Osteocyte (in vitro differentiated cells): ENCODE data around the gene SMIM22. TPM values are rescaled to one million over a fixed set of nuclear protein-coding genes. Genes with fewer than 3 reads are reported as not detected.

Experiments
- DNase-seq: peaks from one replicate; pipeline ENCODE4 v3.0.0; 2021; ENCODE audit warnings: mixed read lengths; ENCODE audit not compliant: unreplicated experiment; ENCODE audit errors: extremely low spot score
- H3K27ac Mint-ChIP-seq: one replicate; pipeline ENCODE4 v1.8.0; 2021; ENCODE audit warnings: mild to moderate bottlenecking, mixed read lengths; ENCODE audit not compliant: unreplicated experiment
- H3K27me3 Mint-ChIP-seq: one replicate; pipeline ENCODE4 v1.8.0; 2021; ENCODE audit warnings: mixed read lengths; ENCODE audit not compliant: unreplicated experiment
- H3K36me3 Mint-ChIP-seq: one replicate; pipeline ENCODE4 v1.8.0; 2021; ENCODE audit warnings: mixed read lengths; ENCODE audit not compliant: unreplicated experiment
- H3K4me1 Mint-ChIP-seq: one replicate; pipeline ENCODE4 v1.8.0; 2021; ENCODE audit warnings: mixed read lengths; ENCODE audit not compliant: unreplicated experiment
- H3K4me3 Mint-ChIP-seq: one replicate; pipeline ENCODE4 v1.8.0; 2021; ENCODE audit warnings: mild to moderate bottlenecking, moderate library complexity, mixed read lengths; ENCODE audit not compliant: unreplicated experiment
- H3K9me3 Mint-ChIP-seq: one replicate; pipeline ENCODE4 v1.8.0; 2021; ENCODE audit warnings: mixed read lengths; ENCODE audit not compliant: unreplicated experiment
- long read RNA-seq: library from polyadenylated mRNA; unstranded; transcript quantifications from one replicate; pipeline ENCODE4 v2.0.0, GENCODE V29; 2021
- total RNA-seq: library from RNA; stranded (reverse); gene quantifications from 2 replicates; pipeline ENCODE4 v1.2.1, GENCODE V29; 2021
- TF ChIP-seq, protein P1 (sequence below): fragments of 200-600 bp; sonication (generic); IDR thresholded peaks from 2 replicates; pipeline ENCODE4 v1.5.0; 2021; ENCODE audit warnings: antibody characterized with exemption, mild to moderate bottlenecking, moderate library complexity

Gene SMIM22, protein sequence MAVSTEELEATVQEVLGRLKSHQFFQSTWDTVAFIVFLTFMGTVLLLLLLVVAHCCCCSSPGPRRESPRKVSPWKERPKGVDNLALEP
- not detected in 2 replicates for total RNA-seq
- long read RNA-seq: 0 reads

DNA sequence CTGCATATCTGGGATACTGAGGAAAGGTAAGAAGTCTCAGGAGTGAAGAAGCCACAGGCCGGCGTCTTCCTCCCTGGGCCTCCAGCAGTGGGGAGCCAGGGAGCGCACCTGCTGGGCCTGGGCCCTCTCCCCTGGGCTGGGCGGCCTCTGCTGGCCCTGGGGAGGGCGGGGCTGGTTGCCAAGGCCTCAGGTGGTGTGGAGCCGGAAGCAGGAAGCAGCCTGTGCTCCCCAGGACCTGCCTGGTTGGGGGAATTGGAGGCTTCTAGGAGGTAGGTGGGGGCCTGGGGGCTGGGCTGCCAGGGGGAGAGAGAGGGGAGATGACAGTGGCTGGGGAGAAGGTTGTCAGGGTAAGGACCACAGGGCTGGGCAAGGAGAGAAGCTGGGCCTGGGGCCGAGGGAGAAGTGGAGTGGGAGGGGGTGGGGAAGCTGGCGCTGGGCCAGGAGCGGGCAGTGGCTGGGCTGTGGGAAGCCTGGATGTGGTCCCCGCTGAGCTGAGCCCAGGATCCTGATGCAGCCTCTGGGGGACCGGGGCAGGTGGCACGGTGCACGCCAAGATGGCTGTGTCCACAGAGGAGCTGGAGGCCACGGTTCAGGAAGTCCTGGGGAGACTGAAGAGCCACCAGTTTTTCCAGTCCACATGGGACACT lies at the start of gene SMIM22:
Gene SMIM22, plus strand, starts transcription at position 189 of the 647 bp plus-strand sequence. Its CDS starts 366 bp downstream, at position 555.
- TF ChIP-seq, protein P1, sequence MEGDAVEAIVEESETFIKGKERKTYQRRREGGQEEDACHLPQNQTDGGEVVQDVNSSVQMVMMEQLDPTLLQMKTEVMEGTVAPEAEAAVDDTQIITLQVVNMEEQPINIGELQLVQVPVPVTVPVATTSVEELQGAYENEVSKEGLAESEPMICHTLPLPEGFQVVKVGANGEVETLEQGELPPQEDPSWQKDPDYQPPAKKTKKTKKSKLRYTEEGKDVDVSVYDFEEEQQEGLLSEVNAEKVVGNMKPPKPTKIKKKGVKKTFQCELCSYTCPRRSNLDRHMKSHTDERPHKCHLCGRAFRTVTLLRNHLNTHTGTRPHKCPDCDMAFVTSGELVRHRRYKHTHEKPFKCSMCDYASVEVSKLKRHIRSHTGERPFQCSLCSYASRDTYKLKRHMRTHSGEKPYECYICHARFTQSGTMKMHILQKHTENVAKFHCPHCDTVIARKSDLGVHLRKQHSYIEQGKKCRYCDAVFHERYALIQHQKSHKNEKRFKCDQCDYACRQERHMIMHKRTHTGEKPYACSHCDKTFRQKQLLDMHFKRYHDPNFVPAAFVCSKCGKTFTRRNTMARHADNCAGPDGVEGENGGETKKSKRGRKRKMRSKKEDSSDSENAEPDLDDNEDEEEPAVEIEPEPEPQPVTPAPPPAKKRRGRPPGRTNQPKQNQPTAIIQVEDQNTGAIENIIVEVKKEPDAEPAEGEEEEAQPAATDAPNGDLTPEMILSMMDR: no peak
- no peaks in the 10 kb centered on the region for H3K4me1 Mint-ChIP-seq
- DNase-seq: no peak
- H3K27ac Mint-ChIP-seq: no peak within 1 kb of the TSS
- no peaks in the 10 kb centered on the region for H3K9me3 Mint-ChIP-seq
- H3K4me3 Mint-ChIP-seq: no peak within 1 kb of the TSS
- no peaks in the 10 kb centered on the region for H3K36me3 Mint-ChIP-seq
- H3K27me3 Mint-ChIP-seq: no peaks in the 10 kb centered on the region

DNA sequence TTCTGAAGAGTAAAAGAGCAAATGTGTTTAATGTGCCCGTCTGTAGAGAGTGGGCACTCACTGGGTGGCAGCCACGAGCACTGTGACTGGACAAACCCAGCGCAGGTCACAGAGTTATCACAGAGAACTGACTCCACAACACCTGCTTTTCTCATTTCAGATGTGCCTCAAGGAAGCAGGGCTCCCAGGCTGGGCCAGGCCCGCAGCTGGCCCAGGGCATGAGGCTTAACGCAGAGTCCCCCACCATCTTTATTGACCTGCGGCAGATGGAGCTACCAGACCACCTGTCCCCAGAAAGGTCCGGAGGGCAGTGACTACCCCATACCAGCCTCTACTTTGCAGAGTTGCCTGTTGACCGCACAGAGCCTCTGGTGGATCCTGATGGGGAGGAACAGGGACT lies 49.0 kb upstream of the SMIM22 start:
- H3K4me1 Mint-ChIP-seq: no peaks in the 10 kb centered on the region
- no peak for DNase-seq
- no peak overlapping the region for H3K27ac Mint-ChIP-seq
- H3K4me3 Mint-ChIP-seq: no peak overlapping the region
- TF ChIP-seq, protein P1: no peak
- no peaks in the 10 kb centered on the region for H3K36me3 Mint-ChIP-seq
- H3K9me3 Mint-ChIP-seq: no peaks in the 10 kb centered on the region
- H3K27me3 Mint-ChIP-seq: no peaks in the 10 kb centered on the region

DNA sequence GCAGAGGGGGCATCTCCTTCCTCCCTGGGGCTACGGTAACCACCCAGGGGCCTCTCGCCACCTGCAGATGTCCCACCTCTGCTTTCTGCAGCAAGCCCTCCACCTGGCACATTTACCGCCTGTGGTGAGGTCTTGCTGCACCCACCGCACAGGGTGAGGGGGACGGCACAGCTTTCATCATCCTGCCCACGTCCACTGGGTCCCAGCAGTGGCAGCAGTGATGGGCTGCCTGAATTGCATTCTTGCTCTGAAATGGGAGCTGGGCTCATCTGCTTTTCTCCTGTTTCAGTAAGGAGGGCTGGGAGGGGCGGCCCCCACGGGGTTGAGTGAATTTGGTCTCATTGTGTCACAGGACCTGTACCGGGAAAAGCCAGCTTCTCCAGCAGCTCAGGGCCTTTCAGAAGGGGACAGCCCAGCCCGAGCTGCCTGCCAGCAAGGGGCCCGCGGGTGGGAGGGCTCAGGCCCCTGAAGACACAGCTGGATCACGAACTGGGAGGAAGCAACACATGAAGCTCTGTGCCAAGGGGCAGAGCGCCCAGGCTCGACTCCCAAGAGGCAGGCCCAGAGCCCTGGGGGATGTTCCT lies 48.1 kb upstream of the SMIM22 start:
- TF ChIP-seq, protein P1: no peak
- Mint-ChIP-seq H3K27me3 (no peaks in the 10 kb centered on the region), H3K9me3 (no peaks in the 10 kb centered on the region), H3K4me3 (no peak overlapping the region), H3K27ac (no peak overlapping the region), H3K4me1 (no peaks in the 10 kb centered on the region), H3K36me3 (peaks cover 4% of the 10 kb centered on the region)
- DNase-seq: no peak

DNA sequence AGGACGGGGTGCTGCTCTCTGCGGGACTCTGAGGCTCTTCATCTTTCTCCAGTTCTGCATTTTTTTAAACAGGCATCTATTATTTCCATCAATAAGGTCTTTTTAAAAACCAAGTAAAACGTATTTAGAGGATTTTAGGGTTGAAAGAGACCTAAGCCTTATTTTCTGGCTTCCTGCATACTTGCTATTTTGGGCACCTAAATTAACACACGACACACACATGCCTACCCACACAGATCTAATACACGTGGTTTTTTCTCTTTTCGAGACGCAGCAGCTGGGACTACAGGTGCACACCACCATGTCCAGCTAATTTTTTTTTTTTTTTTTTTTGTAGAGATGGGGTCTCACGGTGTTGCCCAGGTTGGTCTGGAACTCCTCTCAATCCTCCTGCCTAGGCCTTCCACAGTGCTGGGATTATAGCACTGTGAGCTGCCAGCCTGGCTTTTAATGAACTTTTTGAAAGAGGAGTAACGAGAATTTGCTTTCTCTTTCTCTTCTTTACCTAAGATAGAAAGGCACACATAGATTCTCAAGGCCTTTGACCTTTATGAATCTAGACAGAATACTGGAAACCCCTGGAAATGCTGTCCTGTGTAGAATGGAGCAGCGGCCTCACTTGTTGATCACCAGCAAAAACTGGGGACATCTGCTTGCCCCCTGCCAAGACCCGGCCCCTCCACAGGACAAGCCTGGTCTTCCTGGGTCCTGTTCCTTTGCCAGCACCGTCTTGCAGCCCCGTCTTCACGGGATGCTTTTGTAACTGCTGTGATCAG lies 47.1 kb upstream of the SMIM22 start:
- H3K36me3 Mint-ChIP-seq: peaks cover 4% of the 10 kb centered on the region
- no peak overlapping the region for H3K27ac Mint-ChIP-seq
- TF ChIP-seq, protein P1: no peak
- no peaks in the 10 kb centered on the region for H3K27me3 Mint-ChIP-seq
- DNase-seq: no peak
- H3K4me3 Mint-ChIP-seq: no peak overlapping the region
- H3K4me1 Mint-ChIP-seq: no peaks in the 10 kb centered on the region
- H3K9me3 Mint-ChIP-seq: no peaks in the 10 kb centered on the region
